NCI-H1694 treated with DMSO at 0.1 percent for 48 hours (cell line): ENCODE results near the gene TTLL8.

ENCODE experiments used
- DNase-seq: peaks from one replicate; lab custom pipeline; 2025; lab: John Stamatoyannopoulos, UW

Gene TTLL8

DNA sequence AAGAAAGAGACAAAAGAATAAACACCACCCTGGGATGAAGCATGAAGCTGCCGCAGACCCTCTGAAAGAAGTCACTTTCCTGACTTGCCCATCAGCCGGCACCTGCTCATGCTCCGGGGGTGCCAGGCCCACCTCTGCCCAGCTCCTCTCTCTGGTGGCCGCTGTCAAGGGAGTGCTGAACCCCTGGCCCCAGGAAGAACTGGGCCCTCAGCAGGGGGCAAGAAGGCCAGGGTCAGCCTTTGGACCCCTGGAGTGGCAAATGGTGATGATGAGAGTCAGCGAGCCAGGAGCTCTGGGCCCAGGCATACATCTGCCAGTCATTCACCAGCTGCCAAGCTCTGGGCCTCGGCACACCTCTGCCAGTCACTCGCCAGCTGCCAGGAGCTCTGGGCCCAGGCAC is 17.4 kb downstream of the TTLL8 start:
- DNase-seq = no peak

DNA sequence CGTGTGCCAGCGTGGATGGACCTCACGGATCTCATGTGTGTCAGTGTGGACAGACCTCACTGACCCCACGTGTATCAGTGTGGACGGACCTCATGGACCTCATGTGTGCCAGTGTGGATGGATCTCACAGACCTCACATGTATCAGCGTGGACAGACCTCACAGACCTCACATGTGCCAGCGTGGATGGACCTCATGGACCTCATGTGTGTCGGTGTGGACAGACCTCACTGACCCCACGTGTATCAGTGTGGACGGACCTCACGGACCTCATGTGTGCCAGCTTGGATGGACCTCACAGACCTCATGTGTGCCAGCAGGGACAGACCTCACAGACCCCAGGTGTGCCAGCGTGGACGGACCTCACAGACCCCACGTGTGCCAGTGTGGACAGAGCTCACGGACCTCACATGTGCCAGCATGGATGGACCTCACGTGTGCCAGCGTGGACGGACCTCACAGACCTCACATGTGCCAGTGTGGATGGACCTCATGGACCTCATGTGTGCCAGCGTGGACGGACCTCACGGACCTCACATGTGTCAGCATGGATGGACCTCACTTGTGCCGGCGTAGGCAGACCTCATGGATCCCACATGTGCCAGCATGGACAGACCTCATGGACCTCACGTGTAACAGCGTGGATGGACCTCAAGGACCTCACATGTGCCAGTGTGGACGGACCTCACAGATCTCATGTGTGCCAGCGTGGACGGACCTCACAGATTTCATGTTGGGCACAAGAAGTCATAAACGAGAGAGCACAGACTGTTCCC is 18.2 kb downstream of the TTLL8 start:
- DNase-seq = no peak

DNA sequence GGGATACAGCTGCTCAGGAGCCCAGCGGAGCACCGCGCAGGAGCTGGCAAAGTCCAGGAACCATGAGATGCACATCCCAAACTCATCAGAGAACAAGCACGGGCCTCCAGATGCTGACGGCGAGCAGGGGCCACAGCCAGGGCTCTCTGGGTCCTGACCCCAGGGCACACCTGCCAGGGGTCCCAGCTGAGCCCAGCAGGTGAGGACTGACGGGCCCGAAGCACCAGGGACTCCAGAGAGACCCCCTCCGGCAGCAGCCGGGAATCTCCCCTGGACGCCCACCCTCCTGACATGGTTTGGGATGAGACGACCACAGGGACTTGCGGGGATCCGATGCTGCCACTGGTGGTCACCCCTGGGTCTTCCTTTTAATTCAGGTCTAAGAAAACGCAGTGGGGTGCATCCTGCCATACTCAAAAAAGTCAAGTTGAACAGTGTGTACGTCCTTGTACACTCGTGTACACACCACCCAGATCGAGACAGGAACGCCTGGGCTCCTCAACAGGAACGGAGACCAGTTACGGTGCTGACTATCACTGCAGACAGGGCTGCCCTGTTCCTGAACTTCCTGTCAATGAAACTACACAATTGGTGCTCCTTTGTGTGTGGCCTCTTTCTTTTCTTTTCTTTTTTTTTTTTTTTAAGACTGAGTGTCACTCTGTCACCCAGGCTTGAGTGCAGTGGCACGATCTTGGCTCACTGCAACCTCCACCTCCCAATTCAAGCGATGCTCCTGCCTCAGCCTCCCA is 21.9 kb downstream of the TTLL8 start:
- DNase-seq = no peak

DNA sequence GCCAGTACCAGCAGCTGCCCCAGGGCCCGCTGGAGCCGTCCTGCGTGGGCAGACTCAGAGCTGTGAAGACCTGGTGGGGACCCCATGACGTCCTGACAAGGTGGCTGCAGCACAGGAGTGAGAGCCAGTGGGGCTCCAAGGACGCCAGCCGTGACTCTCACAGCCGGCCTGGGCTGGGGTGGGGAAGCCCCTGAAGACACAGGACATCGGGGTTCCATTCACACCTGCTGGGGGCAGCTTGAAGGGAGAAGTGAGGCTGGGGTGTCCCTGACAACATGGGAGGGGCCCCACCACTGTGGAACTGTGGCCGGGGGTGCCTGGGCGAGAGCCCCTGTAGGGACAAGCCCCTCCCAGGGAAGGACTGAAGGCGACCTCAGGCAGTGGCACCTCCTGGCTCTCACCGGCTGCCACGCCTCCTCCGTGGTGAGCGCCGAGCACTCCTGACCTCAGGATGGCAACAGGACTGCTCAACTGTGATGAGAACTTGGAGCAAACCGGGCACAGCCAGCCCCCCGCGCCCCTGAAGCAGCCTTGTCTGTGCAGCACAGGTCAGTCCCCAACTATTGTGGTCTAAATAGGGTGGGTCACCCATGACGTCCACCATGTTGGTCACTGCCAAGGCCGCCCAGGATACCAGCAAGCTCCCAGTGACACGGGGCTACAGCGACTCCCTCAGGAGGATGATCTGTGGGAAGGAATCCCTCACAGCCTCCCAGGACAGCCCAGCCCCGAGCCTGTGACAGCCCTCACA is 22.8 kb downstream of the TTLL8 start:
- DNase-seq = no peak

- DNase-seq = no peak
Observed at GRCh38 chr22:50034126-50035081, 23.7 kb downstream of the TTLL8 start.

GRCh38 chr22:50032941-50033601 is 25.0 kb downstream of the TTLL8 start:
- no peak for DNase-seq

- no peak for DNase-seq
Observed at GRCh38 chr22:50032109-50032871, 25.8 kb downstream of the TTLL8 start.

DNA sequence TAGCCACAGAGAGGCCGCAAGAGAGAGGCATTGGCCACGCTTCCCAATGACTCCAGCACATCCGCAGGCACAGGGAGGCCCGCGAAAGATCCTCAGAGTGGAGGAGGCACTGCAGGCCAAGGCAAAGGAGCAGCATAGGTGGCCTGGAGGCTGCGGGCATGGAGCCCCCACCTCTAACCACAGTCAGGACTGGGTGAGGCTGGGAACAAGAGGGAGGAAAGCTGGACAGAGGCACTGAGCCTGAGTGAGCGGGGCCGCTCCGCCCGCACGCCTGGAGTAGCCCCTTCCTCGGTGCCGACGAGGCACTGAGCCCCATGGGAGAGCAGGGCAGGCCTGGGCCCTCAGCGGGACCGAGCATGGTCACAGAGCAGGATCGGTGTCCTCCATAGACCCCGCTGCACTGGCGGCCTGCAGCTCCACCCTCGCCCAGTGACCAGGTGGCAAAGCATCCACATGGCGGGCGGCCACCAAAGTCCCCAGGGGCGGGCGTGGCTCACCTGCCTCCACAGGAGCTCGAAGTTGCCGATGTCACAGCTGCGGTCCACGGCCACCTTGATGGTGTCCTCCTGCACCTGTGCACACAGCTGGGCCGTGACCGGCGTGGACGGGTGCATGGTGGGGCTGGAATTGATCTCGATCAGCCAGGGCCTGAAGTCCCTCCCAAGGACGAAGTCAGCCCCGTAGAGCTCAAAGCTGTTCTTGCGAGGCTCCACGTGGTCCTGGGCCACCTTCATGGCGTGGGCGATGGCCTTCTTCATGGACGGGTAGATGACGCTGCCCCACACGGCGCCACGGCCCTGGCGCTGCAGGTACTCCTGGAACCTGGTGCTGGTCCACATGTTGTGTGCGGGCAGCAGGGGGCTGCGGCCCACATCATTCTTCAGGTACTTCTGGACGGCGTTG is 26.7 kb downstream of the TTLL8 start:
- DNase-seq = no peak

DNA sequence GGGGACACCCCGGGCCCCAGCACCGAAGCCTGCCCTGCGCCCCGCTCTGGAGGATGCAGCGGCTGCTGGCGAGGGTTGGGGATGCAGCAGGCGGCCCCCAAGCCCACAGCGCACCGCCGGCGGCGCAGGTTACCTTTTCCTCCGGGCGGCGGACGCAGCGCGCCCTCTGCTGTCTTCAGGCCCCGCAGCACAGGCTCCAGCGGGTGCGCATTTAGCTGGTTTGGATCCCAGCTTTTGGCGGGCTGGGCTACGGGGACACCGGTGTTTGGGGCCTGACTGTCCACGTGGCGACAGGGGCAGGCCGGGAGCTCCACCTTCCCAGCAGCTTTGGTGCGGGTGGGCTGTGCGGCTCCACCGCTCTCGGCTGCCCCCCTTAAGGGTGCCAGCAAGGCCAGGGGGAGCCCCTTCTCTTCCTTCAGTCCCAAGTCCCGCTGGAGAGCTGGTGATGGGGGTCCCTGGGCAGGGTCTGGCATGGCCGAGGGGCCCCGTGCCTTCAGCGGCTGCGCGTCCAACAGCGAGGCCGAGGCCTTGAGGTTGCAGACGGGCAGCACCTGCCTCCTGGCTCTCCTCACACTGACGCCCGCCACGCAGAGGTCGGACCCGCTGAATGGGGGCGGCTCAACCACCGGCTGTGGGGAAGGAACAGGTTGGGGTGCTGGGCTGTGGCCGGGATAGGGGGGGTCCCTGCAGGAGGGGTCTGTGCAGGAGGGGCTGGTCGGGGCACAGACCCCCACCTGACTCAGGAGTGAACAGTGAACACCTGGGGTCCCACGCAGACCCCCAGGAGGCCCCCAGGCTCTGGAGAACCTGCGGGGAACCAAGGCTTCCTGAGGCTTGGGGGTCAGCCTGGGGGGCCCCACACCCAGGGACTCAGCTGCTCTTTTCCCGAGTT is 27.6 kb downstream of the TTLL8 start:
- peak; percentile 72 for DNase-seq

DNA sequence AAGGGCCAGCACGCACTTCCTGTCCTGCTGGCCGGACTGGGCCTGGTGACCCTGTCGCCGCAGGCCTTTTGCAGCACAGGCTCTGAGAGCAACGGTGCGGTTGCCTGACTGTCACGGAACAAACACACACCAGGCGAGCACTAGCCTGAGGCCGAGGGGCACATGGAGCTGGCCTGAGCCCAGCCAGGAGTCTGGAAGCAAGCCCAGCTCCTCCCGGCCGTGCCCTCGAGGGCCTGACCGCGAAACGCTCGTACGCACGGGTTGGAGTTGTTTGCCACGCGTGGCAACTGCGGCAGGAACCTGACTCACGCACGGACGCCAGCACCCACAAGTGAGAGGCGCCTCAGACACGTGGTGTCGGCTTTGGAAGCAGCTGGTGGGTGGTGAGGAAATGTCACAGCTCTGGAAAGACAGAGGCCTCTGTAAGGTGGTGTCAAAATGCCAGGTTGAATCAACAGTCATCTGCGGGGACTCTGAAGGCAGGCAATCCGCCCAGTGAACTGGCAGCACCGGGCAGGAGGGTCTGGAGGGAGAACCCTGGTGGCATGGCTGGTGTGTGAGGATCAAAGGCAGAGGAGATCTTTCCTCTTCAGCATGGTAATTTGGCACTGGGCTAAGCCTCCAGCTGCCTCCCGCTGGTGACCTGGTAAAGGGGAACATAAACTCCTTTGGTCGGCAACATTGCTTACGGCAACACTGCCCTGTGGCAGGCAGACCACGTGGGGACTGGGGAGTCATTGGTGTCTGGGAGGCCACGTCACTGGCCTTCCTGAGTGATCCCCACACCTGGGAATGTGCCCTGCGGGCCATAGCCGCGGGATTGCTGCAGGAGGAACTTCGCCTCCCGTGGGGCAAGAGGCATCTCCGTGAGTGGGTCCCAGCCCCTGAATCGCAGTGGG is 30.2 kb downstream of the TTLL8 start:
- DNase-seq = peak; percentile 8

DNA sequence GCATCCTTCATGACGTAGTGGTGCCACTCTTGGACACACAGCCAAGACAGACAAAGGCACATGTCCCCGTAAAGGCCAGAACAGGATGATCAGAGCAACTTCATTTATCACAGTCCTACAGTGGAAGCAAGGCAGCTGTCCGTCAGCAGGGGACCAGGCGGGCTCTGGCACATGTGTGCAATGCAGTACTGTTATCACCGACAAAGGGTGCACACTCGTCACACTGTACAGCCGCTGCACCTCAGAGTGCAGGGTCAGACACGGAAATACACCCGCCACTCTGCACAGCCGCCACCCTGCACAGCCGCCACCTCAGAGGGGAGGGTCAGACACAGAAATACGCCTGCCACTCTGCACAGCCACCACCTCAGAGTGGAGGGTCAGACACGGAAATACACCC is 32.1 kb downstream of the TTLL8 start:
- DNase-seq = no peak

- no peak for DNase-seq
Observed at GRCh38 chr22:50022171-50022819, 35.8 kb downstream of the TTLL8 start.

- no peak for DNase-seq
Observed at GRCh38 chr22:50020606-50021005, 37.5 kb downstream of the TTLL8 start.

DNA sequence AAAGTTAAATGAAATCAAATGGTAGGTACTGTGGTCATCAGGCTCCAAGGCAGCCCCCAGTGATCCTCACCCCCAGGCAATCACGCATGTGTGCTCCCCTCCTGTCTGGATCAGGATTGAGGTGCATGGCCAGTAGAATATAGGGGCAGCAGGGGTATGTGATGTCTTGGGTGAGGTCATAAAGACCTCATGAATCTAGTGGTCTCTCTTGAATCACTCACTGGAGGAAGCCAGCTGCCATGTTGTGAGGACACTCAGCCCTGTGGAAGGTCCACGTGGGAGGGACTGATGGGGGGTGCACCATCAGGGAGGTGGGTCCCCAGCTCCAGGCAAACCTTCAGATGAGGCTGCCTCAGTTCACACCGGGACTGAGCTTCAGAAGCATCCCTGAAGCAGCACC is 38.8 kb downstream of the TTLL8 start:
- no peak for DNase-seq

- DNase-seq = no peak
Observed at GRCh38 chr22:50018608-50019285, 39.4 kb downstream of the TTLL8 start.

- no peak for DNase-seq
Observed at GRCh38 chr22:50017701-50018224, 40.3 kb downstream of the TTLL8 start.
